ENCODE measurements around the gene DEUP1. TPM values are rescaled to one million over a fixed set of nuclear protein-coding genes. Genes with fewer than 3 reads are reported as not detected.

DEUP1 gene
- total RNA-seq, 1 donor from 2014 or later = not detected

DNA sequence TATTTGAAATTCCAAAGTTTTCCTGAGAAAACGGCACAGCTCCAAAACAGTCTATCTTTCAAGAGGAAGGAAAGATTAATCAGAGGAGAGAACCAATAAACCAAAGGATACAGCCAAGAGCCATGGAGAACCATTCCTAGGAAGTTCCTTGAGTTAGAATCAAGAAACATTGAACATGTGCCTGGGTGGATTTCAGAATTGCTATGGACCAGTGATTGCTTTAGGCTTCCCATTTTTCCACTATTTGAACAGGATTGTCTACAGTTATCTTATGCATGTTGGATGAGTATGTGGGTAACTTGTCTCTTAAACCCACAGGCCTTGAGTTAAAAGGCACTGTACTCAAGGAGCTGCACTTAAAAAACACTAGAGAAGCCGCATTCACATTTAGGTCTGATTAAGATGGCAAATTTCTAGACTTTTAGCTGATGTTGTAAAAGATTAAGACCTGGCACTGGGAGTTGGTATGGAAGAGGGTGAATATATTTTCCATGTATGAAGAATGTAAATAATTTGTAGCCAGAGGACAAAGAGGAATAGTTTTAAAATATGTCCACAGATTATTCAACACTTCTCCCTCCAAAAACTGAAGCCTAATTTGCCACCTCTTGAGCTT is 11.2 kb upstream of the DEUP1 start:
- Histone ChIP-seq H3K36me3 (ENCODE audit: control insufficient read depth, insufficient read depth, low read length) (no peaks in the 10 kb centered on the region), H3K27me3 (ENCODE audit: control insufficient read depth, insufficient read depth, low read length) (no peaks in the 10 kb centered on the region), H3K4me3 (ENCODE audit: low read depth, low read length) (no peak overlapping the region)
- TF ChIP-seq, protein P1, sequence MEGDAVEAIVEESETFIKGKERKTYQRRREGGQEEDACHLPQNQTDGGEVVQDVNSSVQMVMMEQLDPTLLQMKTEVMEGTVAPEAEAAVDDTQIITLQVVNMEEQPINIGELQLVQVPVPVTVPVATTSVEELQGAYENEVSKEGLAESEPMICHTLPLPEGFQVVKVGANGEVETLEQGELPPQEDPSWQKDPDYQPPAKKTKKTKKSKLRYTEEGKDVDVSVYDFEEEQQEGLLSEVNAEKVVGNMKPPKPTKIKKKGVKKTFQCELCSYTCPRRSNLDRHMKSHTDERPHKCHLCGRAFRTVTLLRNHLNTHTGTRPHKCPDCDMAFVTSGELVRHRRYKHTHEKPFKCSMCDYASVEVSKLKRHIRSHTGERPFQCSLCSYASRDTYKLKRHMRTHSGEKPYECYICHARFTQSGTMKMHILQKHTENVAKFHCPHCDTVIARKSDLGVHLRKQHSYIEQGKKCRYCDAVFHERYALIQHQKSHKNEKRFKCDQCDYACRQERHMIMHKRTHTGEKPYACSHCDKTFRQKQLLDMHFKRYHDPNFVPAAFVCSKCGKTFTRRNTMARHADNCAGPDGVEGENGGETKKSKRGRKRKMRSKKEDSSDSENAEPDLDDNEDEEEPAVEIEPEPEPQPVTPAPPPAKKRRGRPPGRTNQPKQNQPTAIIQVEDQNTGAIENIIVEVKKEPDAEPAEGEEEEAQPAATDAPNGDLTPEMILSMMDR (IDR thresholded peaks at IDR 0.05; ENCODE audit: insufficient read depth, low read length, severe bottlenecking) = no peak
- FAIRE-seq (no peak), DNase-seq (ENCODE audit: low read depth) (no peak)

DNA sequence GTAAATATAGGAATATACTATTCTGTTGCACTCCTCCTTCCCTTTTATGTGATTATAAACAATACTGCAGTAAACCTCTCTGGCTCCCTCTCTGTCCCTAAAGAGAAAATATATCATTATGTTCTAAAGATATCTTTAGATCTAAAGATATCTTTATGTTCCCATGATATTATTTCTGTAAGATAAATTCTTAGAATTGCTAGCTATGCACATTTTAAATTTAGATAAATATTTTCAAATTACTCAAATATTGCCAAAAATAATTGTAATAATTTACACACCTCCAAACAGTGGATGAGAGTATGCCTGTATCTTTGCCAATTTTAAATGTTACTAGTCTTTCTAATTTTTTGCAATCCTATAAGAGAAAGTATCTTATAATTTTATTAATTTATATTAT is 10.3 kb upstream of the DEUP1 start:
- no peaks in the 10 kb centered on the region for H3K27me3 ChIP-seq (ENCODE audit: control insufficient read depth, insufficient read depth, low read length)
- FAIRE-seq (no peak), DNase-seq (ENCODE audit: low read depth) (no peak)
- H3K36me3 ChIP-seq (ENCODE audit: control insufficient read depth, insufficient read depth, low read length) = no peaks in the 10 kb centered on the region
- TF ChIP-seq, protein P1 (IDR thresholded peaks at IDR 0.05; ENCODE audit: insufficient read depth, low read length, severe bottlenecking) = no peak
- H3K4me3 ChIP-seq (ENCODE audit: low read depth, low read length) = no peak overlapping the region

DNA sequence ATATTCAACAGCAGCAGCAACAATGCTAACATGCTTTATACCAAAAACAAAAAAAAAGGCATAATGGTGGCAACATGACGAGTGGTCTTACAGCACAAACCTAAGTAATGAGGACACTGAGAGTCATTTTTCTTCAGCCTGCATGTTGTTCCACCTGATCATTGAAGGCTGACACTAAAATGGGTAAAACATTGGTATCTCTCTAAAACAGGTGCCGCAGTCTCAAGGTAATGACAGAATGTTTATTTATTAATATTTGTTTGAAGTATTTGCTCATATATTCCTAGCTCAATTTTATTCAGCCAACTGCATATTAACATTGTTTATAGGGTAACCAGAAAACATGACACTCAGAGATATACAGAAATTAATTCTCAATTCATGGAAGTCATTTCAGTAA is 8.3 kb upstream of the DEUP1 start:
- Histone ChIP-seq H3K36me3 (ENCODE audit: control insufficient read depth, insufficient read depth, low read length) (no peaks in the 10 kb centered on the region), H3K27me3 (ENCODE audit: control insufficient read depth, insufficient read depth, low read length) (no peaks in the 10 kb centered on the region), H3K4me3 (ENCODE audit: low read depth, low read length) (no peak overlapping the region)
- TF ChIP-seq, protein P1 (IDR thresholded peaks at IDR 0.05; ENCODE audit: insufficient read depth, low read length, severe bottlenecking) = no peak
- no peak for DNase-seq (ENCODE audit: low read depth)
- no peak for FAIRE-seq

DNA sequence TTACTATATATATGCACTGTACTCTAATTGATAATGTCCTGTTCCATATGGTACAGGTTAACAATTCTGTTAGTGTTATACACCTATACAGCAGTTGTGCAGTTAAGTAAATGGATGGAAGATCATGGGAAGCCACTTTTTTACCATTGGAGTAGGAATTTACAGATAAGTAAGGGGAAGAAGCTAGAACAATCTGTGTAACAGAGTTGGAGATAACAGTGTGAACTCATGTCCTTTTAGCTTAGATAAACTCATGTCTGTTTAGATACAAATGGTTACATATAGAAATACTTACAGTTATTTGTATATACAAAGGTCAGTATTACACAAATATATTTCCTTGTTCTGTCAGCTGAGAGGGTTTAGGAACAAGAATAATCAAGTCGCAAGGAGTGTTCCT is 6.8 kb upstream of the DEUP1 start:
- TF ChIP-seq, protein P1 (IDR thresholded peaks at IDR 0.05; ENCODE audit: insufficient read depth, low read length, severe bottlenecking) = no peak
- Histone ChIP-seq H3K36me3 (ENCODE audit: control insufficient read depth, insufficient read depth, low read length) (no peaks in the 10 kb centered on the region), H3K4me3 (ENCODE audit: low read depth, low read length) (no peak overlapping the region), H3K27me3 (ENCODE audit: control insufficient read depth, insufficient read depth, low read length) (no peaks in the 10 kb centered on the region)
- DNase-seq (ENCODE audit: low read depth) (no peak), FAIRE-seq (no peak)

DNA sequence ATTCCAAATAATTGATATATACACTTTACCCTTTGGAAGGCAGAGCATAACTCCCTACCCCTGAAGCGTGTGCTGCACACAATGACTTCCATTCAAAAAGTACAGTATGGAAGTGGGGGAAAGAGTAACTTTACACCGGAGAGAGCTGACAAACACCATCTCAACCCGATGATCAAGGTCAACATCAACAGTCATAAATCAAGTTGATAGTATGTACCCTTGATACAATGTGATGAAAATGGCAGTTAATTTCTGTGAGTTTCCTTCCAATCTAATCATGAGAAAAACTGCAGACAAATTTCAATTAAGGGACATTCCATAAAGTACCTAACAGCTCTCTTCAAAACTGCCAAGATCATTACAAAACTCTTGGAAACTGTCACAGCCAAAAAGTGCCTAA is 6.0 kb upstream of the DEUP1 start:
- TF ChIP-seq, protein P1 (IDR thresholded peaks at IDR 0.05; ENCODE audit: insufficient read depth, low read length, severe bottlenecking) = no peak
- no peak for FAIRE-seq
- no peak for DNase-seq (ENCODE audit: low read depth)
- no peak overlapping the region for H3K4me3 ChIP-seq (ENCODE audit: low read depth, low read length)
- no peaks in the 10 kb centered on the region for H3K27me3 ChIP-seq (ENCODE audit: control insufficient read depth, insufficient read depth, low read length)
- no peaks in the 10 kb centered on the region for H3K36me3 ChIP-seq (ENCODE audit: control insufficient read depth, insufficient read depth, low read length)

DNA sequence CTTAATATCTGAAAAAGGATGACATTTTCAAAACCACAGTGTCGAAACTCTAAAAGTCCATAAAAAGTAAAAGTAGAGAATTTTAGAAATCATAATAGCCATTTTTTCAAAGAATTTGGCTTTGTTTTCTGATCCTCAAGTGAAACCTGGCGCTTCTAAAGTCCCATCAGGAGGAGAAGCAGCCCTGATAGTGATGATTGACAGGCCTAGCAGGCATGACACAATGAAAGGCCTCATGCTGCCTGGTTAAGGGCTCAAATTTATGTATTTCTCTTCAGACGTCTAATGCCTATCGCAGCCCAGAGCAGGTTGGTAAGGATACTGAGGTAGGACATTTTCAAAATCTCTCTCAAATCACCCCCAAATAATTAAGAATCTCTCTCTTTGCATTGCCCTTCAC is 3.9 kb upstream of the DEUP1 start:
- DNase-seq (ENCODE audit: low read depth) (no peak), FAIRE-seq (no peak)
- TF ChIP-seq, protein P1 (IDR thresholded peaks at IDR 0.05; ENCODE audit: insufficient read depth, low read length, severe bottlenecking) = no peak
- Histone ChIP-seq H3K4me3 (ENCODE audit: low read depth, low read length) (no peak overlapping the region), H3K36me3 (ENCODE audit: control insufficient read depth, insufficient read depth, low read length) (no peaks in the 10 kb centered on the region), H3K27me3 (ENCODE audit: control insufficient read depth, insufficient read depth, low read length) (peaks cover 8% of the 10 kb centered on the region)
